Measurements from ENCODE around the gene LGR4.
"Not testable (repeated sequence)": the region's sequence is repeated elsewhere in the genome, so short reads cannot be mapped to it uniquely, and the experiment has no call there.

The LGR4 gene

GRCh38 chr11:27472398-27473016 lies at the start of gene LGR4:
Gene LGR4 (minus strand): TSS chr11:27472790. CDS start chr11:27472302, 488 bp downstream.
- peak; percentile 43 to 51 for DNase-seq (ENCODE audit: low read depth in 2 of 2)

- no peak for DNase-seq (ENCODE audit: low read depth in 2 of 2)
Observed at GRCh38 chr11:27520226-27520625, 47.6 kb upstream of the LGR4 start.

GRCh38 chr11:27518518-27518917 lies 45.9 kb upstream of the LGR4 start:
- DNase-seq (ENCODE audit: low read depth in 2 of 2): no peak

GRCh38 chr11:27517490-27517889 lies 44.9 kb upstream of the LGR4 start:
- DNase-seq (ENCODE audit: low read depth in 2 of 2): not testable (repeated sequence)

- DNase-seq (ENCODE audit: low read depth in 2 of 2): no peak
Observed at GRCh38 chr11:27514558-27514957, 42.0 kb upstream of the LGR4 start.

GRCh38 chr11:27514076-27514475 lies 41.5 kb upstream of the LGR4 start:
- DNase-seq (ENCODE audit: low read depth in 2 of 2): no peak

GRCh38 chr11:27513389-27513788 lies 40.8 kb upstream of the LGR4 start:
- no peak for DNase-seq (ENCODE audit: low read depth in 2 of 2)

- no peak for DNase-seq (ENCODE audit: low read depth in 2 of 2)
Observed at GRCh38 chr11:27512238-27512637, 39.6 kb upstream of the LGR4 start.

- no peak for DNase-seq (ENCODE audit: low read depth in 2 of 2)
Observed at GRCh38 chr11:27509908-27510307, 37.3 kb upstream of the LGR4 start.

GRCh38 chr11:27507557-27508322 lies 35.1 kb upstream of the LGR4 start:
- DNase-seq (ENCODE audit: low read depth in 2 of 2): no peak

- DNase-seq (ENCODE audit: low read depth in 2 of 2): peak; percentile 88 to 94
Observed at GRCh38 chr11:27506200-27507182, 33.9 kb upstream of the LGR4 start, which contains the start of gene LIN7C. Gene LIN7C (minus strand): TSS chr11:27506769. CDS start chr11:27506752, 17 bp downstream.

- DNase-seq (ENCODE audit: low read depth in 2 of 2): no peak
Observed at GRCh38 chr11:27505781-27506180, 33.2 kb upstream of the LGR4 start.

GRCh38 chr11:27504205-27504604 lies 31.6 kb upstream of the LGR4 start:
- no peak for DNase-seq (ENCODE audit: low read depth in 2 of 2)

- DNase-seq (ENCODE audit: low read depth in 2 of 2): no peak
Observed at GRCh38 chr11:27501100-27501499, 28.5 kb upstream of the LGR4 start.

- no peak for DNase-seq (ENCODE audit: low read depth in 2 of 2)
Observed at GRCh38 chr11:27497911-27498310, 25.3 kb upstream of the LGR4 start.

- no peak for DNase-seq (ENCODE audit: low read depth in 2 of 2)
Observed at GRCh38 chr11:27497284-27497866, 24.8 kb upstream of the LGR4 start.

- no peak for DNase-seq (ENCODE audit: low read depth in 2 of 2)
Observed at GRCh38 chr11:27496461-27496860, 23.9 kb upstream of the LGR4 start.

GRCh38 chr11:27495710-27496300 lies 23.2 kb upstream of the LGR4 start:
- DNase-seq (ENCODE audit: low read depth in 2 of 2): no peak

GRCh38 chr11:27489092-27489491 lies 16.5 kb upstream of the LGR4 start:
- no peak for DNase-seq (ENCODE audit: low read depth in 2 of 2)

GRCh38 chr11:27487706-27488105 lies 15.1 kb upstream of the LGR4 start:
- no peak for DNase-seq (ENCODE audit: low read depth in 2 of 2)

Data from stimulated activated CD4-positive, alpha-beta T cell treated with anti-CD3 and anti-CD28 coated beads, Interleukin-12 subunit alpha, Interleukin-12 subunit beta, amount 100 ng/mL, for 24 hours (primary cell).